Dermis lymphatic vessel endothelial cell (primary cell): Measurements from ENCODE around the gene KCNJ5. TPM values are rescaled to one million over a fixed set of nuclear protein-coding genes. Genes with fewer than 3 reads are reported as not detected.

Experiments used
- total RNA-seq: library from RNA; depleted of rRNA; stranded (reverse); fragments of >200 nt; gene quantifications from 2 replicates; pipeline ENCODE4 v1.2.1, GENCODE V29; 2014

The KCNJ5 gene
- not detected in 2 replicates for total RNA-seq

GRCh38 chr11:128890543-128891368 is at the start of gene KCNJ5:
TSS of gene KCNJ5 (plus strand) at chr11:128891356. CDS start at chr11:128911274, 19,918 bp downstream.

DNA sequence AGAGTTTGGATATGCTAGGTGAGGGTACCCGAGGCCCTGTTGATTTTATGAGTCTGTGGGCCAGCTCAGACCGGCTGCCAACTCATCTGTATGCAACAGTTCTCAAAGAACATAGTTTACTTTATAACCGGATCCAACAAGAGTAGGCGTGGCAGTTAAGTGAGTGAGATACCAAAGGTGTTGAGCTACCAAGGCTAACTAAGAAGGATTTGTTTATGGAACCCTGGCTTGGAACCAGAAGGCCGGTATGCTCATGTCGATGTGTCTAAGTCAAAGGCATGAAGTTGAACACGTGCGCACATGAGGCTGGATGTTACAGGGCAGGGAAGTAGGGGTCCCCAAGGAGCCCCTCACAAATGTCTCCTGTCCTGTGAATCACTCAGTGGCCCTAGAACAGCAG is 23.9 kb upstream of the KCNJ5 start, which contains the start of gene KCNJ1:
TSS of gene KCNJ1 (minus strand) at position 20 of the 400 bp plus-strand sequence. CDS start 27,053 bp downstream, outside the sequence.

GRCh38 chr11:128942817-128943427 is 51.8 kb downstream of the KCNJ5 start, which contains the start of gene TP53AIP1:
TSS of gene TP53AIP1 (minus strand) at chr11:128942871. CDS start at chr11:128937818, 5,053 bp downstream.

Other genes with a start within 250 kb of the KCNJ5 start
- 109 and 183 TPM in 2 replicates for gene FLI1, start 197.3 kb upstream of the KCNJ5 start, total RNA-seq
- 0.11 TPM in 1 of 2 replicates, not detected in the other for gene KCNJ1, start 24.1 kb upstream of the KCNJ5 start, total RNA-seq
- not detected in 2 replicates for gene TP53AIP1, start 51.5 kb downstream of the KCNJ5 start, total RNA-seq